ENCODE data around the gene CAVIN3.

- TF ChIP-seq CTCF (conservative IDR thresholded peaks at IDR 0.05; ENCODE audit: low read depth, low read length): no peak
- TF ChIP-seq RCOR1 (IDR thresholded peaks at IDR 0.05; ENCODE audit: insufficient replicate concordance, low read length): no peak
- no peak for TF ChIP-seq POLR2A (IDR thresholded peaks at IDR 0.05; ENCODE audit: low read depth, low read length)
- TF ChIP-seq USF2 (IDR thresholded peaks at IDR 0.05; ENCODE audit: low read depth, low read length): no peak
- TF ChIP-seq MXI1 (IDR thresholded peaks at IDR 0.05; ENCODE audit: borderline replicate concordance, low read depth, low read length): no peak
- TF ChIP-seq BHLHE40 (IDR thresholded peaks at IDR 0.05; ENCODE audit: low read depth, low read length): no peak
- TF ChIP-seq CEBPB (IDR thresholded peaks at IDR 0.05; ENCODE audit: low read depth, low read length): no peak
- TF ChIP-seq NFE2L2 (IDR thresholded peaks at IDR 0.05; ENCODE audit: low read depth, low read length): no peak
- no peak for TF ChIP-seq SMC3 (IDR thresholded peaks at IDR 0.05; ENCODE audit: low read depth, low read length)
- TF ChIP-seq CHD1 (IDR thresholded peaks at IDR 0.05; ENCODE audit: low read depth, low read length): no peak
- TF ChIP-seq MAZ (IDR thresholded peaks at IDR 0.05; ENCODE audit: borderline replicate concordance, low read depth, low read length): no peak
- no peak for TF ChIP-seq RAD21 (IDR thresholded peaks at IDR 0.05; ENCODE audit: low read length)
- no peak for TF ChIP-seq ELK1 (IDR thresholded peaks at IDR 0.05; ENCODE audit: borderline replicate concordance, low read depth, low read length)
Observed at GRCh38 chr11:6354651-6355485, 34.6 kb upstream of the CAVIN3 start.
